Measurements from ENCODE around the gene MPG.

The MPG gene

DNA sequence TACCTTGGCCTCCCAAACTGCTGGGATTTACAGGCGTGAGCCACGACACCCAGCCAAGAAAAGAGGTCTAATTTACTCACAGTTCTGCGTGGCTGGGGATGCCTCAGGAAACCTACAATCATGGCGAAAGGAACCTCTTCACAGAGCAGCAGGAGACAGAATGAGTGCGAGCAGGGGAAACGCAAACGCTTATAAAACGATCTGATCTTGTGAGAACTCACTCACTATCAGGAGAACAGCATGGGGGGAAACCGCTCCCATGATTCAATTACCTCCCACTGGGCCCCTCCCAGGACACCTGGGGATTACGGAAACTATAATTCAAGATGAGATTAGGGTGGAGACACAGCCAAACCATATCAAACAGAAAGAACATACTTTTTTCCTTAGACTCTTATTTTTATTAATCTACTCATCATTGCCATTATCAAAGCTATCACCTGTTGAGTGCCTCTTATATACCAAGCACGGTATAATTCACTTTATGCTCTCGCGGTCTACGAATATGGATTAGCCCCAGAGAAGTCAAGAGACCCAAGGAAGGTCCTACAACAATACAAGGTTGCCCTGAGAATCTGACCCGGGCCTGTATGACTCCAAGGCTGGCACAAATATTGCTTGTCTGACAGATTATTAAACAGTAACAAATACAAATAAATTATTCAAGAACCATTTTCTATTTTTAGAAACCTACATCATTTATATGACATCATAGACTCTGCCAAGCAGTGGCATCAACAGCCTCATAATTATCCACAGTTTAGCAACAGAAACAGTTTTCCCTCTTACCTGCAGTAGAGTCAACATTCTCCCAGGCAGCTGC is 27.0 kb upstream of the MPG start:
- no peak overlapping the region for H3K27ac ChIP-seq (ENCODE audit: insufficient read depth in 1 of 2, low read depth in 1 of 2, low read length in 2 of 2, poor library complexity in 1 of 2, severe bottlenecking in 2 of 2)
- H3K4me3 ChIP-seq (ENCODE audit: control insufficient read depth in 1 of 7, extremely low read depth in 1 of 7, insufficient read depth in 4 of 7, low read depth in 2 of 7, low read length in 6 of 7), result no peak overlapping the region
- DNase-seq, result no peak
- peaks cover 11 to 32% (median 22%) of the 10 kb centered on the region in 4 experiments for H3K36me3 ChIP-seq (ENCODE audit: control insufficient read depth in 4 of 4, insufficient read depth in 4 of 4, low read length in 3 of 4)
- ChIA-PET POLR2A (no interaction called here), CTCF (interaction anchor here (0.9 kb wide), 1 partner anchor 14 kb away, joined by 3 read pairs; no protein-coding TSS in a partner anchor)
- no peaks in the 10 kb centered on the region for H3K27me3 ChIP-seq (replicated peaks in 2 of 5; ENCODE audit: control insufficient read depth in 4 of 5, insufficient read depth in 5 of 5, low read length in 4 of 5)
- peaks cover 3 to 27% (median 12%) of the 10 kb centered on the region in 4 experiments for H3K4me1 ChIP-seq (ENCODE audit: control extremely low read depth in 1 of 4, control insufficient read depth in 4 of 4, insufficient read depth in 4 of 4, low read length in 3 of 4)
- 97% methylated on average over 15 of the region's 15 CpGs for WGBS (ENCODE audit: insufficient coverage)
- H3K9me3 ChIP-seq (ENCODE audit: control extremely low read depth in 1 of 5, control insufficient read depth in 4 of 5, insufficient read depth in 2 of 5, low read depth in 1 of 5, low read length in 4 of 5), result no peaks in the 10 kb centered on the region

DNA sequence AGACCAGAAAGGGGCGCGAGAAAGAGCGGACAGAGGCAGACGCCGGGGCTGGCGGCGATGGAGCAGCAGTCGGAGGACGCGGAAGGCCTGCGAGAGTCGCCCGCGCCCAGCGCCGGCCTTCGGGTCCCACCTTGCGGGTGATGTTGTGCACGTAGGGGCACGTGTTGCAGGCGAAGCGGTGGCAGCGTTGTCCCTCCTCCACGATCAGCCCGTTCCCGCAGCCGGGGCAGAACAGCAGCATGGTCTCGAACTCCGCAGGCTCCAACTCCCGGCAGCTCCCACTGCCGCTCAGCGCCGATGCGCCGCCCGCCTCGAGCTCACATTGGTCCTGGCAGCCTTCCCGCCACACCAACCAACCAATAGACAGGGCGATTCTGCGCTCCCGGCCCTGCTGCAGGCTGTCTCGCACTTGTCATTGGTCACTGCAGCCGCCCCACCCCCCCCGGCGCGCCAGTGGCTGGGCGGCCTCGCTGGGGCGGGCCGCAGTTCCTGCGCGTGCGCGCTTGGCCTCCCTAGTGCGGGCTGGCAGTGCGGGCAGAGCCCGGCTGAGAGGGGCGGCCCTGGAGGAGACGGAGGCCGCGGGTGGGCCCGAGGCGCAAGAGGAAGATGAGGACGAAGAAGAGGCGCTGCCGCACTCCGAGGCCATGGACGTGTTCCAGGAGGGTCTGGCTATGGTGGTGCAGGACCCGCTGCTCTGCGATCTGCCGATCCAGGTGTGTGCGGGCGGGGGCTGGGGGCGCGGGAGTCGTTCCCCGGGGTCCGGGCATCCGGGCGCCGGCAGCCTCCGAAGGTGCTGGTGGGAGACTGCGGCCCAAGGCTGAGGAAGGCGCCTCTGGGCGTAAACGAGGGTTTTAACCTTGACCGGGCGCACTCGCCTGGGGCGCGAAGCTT is 24.4 kb upstream of the MPG start, which contains the start of the genes POLR3K and SNRNP25:
POLR3K (minus strand) TSS at position 263 of the 891 bp plus-strand sequence; CDS start at position 241, 22 bp downstream.
SNRNP25 (plus strand) TSS at position 483 of the 891 bp plus-strand sequence; CDS start at position 672, 189 bp downstream.
- Histone ChIP-seq H3K27me3 (replicated peaks in 2 of 5; ENCODE audit: control insufficient read depth in 4 of 5, insufficient read depth in 5 of 5, low read length in 4 of 5) (no peaks in the 10 kb centered on the region), H3K9me3 (ENCODE audit: control extremely low read depth in 1 of 5, control insufficient read depth in 4 of 5, insufficient read depth in 2 of 5, low read depth in 1 of 5, low read length in 4 of 5) (no peaks in the 10 kb centered on the region), H3K36me3 (ENCODE audit: control insufficient read depth in 4 of 4, insufficient read depth in 4 of 4, low read length in 3 of 4) (peaks cover 9 to 40% (median 27%) of the 10 kb centered on the region in 4 experiments), H3K27ac (ENCODE audit: insufficient read depth in 1 of 2, low read depth in 1 of 2, low read length in 2 of 2, poor library complexity in 1 of 2, severe bottlenecking in 2 of 2) (peak within 1 kb of the TSS; percentile 50 to 73), H3K4me1 (ENCODE audit: control extremely low read depth in 1 of 4, control insufficient read depth in 4 of 4, insufficient read depth in 4 of 4, low read length in 3 of 4) (peaks cover 3 to 27% (median 12%) of the 10 kb centered on the region in 4 experiments), H3K4me3 (ENCODE audit: control insufficient read depth in 1 of 7, extremely low read depth in 1 of 7, insufficient read depth in 4 of 7, low read depth in 2 of 7, low read length in 6 of 7) (peak within 1 kb of the TSS; percentile 71 to 93 (median 86))
- WGBS (ENCODE audit: insufficient coverage), result under 1% methylated on average over 81 of the region's 91 CpGs
- ChIA-PET CTCF (interaction anchor here (1.3 to 2.0 kb wide), 5 partner anchors 12 to 53 kb away, joined by 3 to 11 read pairs (median 4); no protein-coding TSS in a partner anchor), POLR2A (interaction anchor here (0.8 kb wide), 1 partner anchor 15 kb away, joined by 4 read pairs; no protein-coding TSS in a partner anchor)
- peak; percentile 97 to 99 (median 98) for DNase-seq

DNA sequence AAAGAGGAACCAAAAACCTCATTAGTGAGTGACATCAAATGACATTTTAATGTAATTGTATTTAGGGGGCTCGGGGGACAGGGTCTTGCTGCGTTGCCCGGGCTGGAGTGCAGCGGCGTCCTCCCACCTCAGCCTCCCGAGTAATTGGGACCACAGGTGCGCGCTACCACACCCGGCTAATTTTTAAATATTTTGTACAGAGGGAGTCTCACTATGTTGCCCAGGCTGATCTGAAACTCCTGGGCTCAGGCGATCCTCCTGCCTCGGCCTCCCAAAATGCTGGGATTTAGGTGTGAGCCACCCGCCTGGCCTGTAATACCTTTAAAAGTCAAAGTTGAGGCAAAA is 23.8 kb upstream of the MPG start:
- H3K36me3 ChIP-seq (ENCODE audit: control insufficient read depth in 4 of 4, insufficient read depth in 4 of 4, low read length in 3 of 4), result peaks cover 9 to 46% (median 29%) of the 10 kb centered on the region in 4 experiments
- WGBS (ENCODE audit: insufficient coverage), result 46% methylated on average over 11 of the region's 12 CpGs

DNA sequence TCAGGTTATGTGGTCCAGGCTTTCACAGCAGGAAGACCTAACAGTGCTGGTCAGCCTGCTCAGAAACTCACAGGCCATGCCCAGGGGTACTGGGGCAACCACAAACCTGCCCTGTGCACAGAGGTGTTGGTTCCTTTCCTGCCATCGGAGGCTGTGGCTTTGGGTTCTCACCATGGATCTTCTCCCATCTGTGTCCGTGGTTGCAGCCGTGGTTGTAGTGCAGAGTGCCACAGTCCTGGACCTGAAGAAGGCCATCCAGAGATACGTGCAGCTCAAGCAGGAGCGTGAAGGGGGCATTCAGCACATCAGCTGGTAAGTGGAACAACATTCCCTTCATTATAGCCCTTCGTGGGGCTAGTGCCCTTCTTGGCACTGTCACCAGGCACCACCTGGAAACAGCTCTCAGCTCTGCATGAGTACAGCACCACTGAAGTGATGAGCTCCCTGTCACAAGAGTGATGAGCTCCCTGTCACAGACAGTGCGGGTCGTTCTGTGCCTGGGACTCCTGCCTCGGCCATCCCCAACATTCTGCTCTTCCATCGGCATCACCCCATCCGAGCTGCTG is 22.4 kb upstream of the MPG start:
- peaks cover 6 to 50% (median 26%) of the 10 kb centered on the region in 4 experiments for H3K36me3 ChIP-seq (ENCODE audit: control insufficient read depth in 4 of 4, insufficient read depth in 4 of 4, low read length in 3 of 4)
- ChIA-PET CTCF (interaction anchor here (0.5 to 3.1 kb wide), 9 partner anchors 10 to 455 kb away, joined by 3 to 20 read pairs (median 3); no protein-coding TSS in a partner anchor), POLR2A (no interaction called here)
- no peak for DNase-seq
- 92% methylated on average over 11 of the region's 11 CpGs for WGBS (ENCODE audit: insufficient coverage)
- H3K27me3 ChIP-seq (replicated peaks in 2 of 5; ENCODE audit: control insufficient read depth in 4 of 5, insufficient read depth in 5 of 5, low read length in 4 of 5), result no peaks in the 10 kb centered on the region
- no peak overlapping the region for H3K27ac ChIP-seq (ENCODE audit: insufficient read depth in 1 of 2, low read depth in 1 of 2, low read length in 2 of 2, poor library complexity in 1 of 2, severe bottlenecking in 2 of 2)
- no peak overlapping the region for H3K4me3 ChIP-seq (ENCODE audit: control insufficient read depth in 1 of 7, extremely low read depth in 1 of 7, insufficient read depth in 4 of 7, low read depth in 2 of 7, low read length in 6 of 7)
- no peaks in the 10 kb centered on the region for H3K9me3 ChIP-seq (ENCODE audit: control extremely low read depth in 1 of 5, control insufficient read depth in 4 of 5, insufficient read depth in 2 of 5, low read depth in 1 of 5, low read length in 4 of 5)
- H3K4me1 ChIP-seq (ENCODE audit: control extremely low read depth in 1 of 4, control insufficient read depth in 4 of 4, insufficient read depth in 4 of 4, low read length in 3 of 4), result peaks cover 3 to 27% (median 12%) of the 10 kb centered on the region in 4 experiments

More for the DNA sequence above, 23.8 kb upstream of the MPG start:
- ChIA-PET POLR2A (no interaction called here), CTCF (interaction anchor here (1.3 to 2.0 kb wide), 3 partner anchors 11 to 53 kb away, joined by 3 to 11 read pairs (median 4); no protein-coding TSS in a partner anchor)
- H3K4me1 ChIP-seq (ENCODE audit: control extremely low read depth in 1 of 4, control insufficient read depth in 4 of 4, insufficient read depth in 4 of 4, low read length in 3 of 4), result peaks cover 3 to 27% (median 12%) of the 10 kb centered on the region in 4 experiments
- no peaks in the 10 kb centered on the region for H3K27me3 ChIP-seq (replicated peaks in 2 of 5; ENCODE audit: control insufficient read depth in 4 of 5, insufficient read depth in 5 of 5, low read length in 4 of 5)
- no peak for DNase-seq
- peak overlapping the region; percentile 50 to 68 for H3K27ac ChIP-seq (ENCODE audit: insufficient read depth in 1 of 2, low read depth in 1 of 2, low read length in 2 of 2, poor library complexity in 1 of 2, severe bottlenecking in 2 of 2)
- H3K9me3 ChIP-seq (ENCODE audit: control extremely low read depth in 1 of 5, control insufficient read depth in 4 of 5, insufficient read depth in 2 of 5, low read depth in 1 of 5, low read length in 4 of 5), result no peaks in the 10 kb centered on the region
- H3K4me3 ChIP-seq (ENCODE audit: control insufficient read depth in 1 of 7, extremely low read depth in 1 of 7, insufficient read depth in 4 of 7, low read depth in 2 of 7, low read length in 6 of 7), result peak overlapping the region; percentile 62 to 93 (median 81)

DNA sequence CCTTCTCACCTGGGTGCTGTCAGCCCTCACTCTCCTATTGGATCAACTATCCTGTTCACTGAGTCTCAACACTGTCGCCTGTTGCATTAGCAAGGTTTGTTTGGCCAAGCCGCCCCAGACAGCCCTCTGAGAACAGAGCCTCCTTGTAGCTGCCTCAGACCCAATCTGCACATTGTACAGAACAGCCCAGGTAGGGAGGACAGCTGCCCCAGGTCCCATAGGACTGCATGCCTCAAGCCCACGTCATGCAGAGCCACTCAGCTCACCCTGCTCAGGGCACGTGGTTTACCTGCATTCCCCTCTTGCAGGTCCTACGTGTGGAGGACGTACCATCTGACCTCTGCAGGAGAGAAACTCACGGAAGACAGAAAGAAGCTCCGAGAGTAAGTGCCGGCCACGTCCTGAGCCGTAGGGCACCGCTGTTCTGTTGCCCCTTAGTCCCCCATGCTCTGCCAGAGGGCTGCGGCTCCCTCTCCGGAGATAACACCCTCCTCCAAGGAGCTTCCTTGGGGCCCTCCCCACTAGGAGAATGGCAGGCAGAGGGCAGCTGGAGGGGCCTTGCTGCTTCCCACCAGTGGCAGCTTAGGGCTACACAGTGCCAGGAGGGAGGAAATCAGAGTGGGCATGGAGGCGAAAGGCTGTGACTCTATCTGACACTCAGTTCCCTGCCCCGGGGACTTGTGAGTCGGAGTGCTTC is 21.6 kb upstream of the MPG start:
- Histone ChIP-seq H3K4me3 (ENCODE audit: control insufficient read depth in 1 of 7, extremely low read depth in 1 of 7, insufficient read depth in 4 of 7, low read depth in 2 of 7, low read length in 6 of 7) (no peak overlapping the region), H3K36me3 (ENCODE audit: control insufficient read depth in 4 of 4, insufficient read depth in 4 of 4, low read length in 3 of 4) (peaks cover 4 to 47% (median 25%) of the 10 kb centered on the region in 4 experiments), H3K4me1 (ENCODE audit: control extremely low read depth in 1 of 4, control insufficient read depth in 4 of 4, insufficient read depth in 4 of 4, low read length in 3 of 4) (peaks cover 0 to 22% (median 12%) of the 10 kb centered on the region in 4 experiments), H3K9me3 (ENCODE audit: control extremely low read depth in 1 of 5, control insufficient read depth in 4 of 5, insufficient read depth in 2 of 5, low read depth in 1 of 5, low read length in 4 of 5) (no peaks in the 10 kb centered on the region), H3K27ac (ENCODE audit: insufficient read depth in 1 of 2, low read depth in 1 of 2, low read length in 2 of 2, poor library complexity in 1 of 2, severe bottlenecking in 2 of 2) (no peak overlapping the region), H3K27me3 (replicated peaks in 2 of 5; ENCODE audit: control insufficient read depth in 4 of 5, insufficient read depth in 5 of 5, low read length in 4 of 5) (no peaks in the 10 kb centered on the region)
- ChIA-PET CTCF (interaction anchor here (0.5 to 3.1 kb wide), 10 partner anchors 9 to 454 kb away, joined by 3 to 20 read pairs (median 3); no protein-coding TSS in a partner anchor), POLR2A (no interaction called here)
- WGBS (ENCODE audit: insufficient coverage), result 98% methylated on average over 16 of the region's 17 CpGs
- DNase-seq, result no peak

DNA sequence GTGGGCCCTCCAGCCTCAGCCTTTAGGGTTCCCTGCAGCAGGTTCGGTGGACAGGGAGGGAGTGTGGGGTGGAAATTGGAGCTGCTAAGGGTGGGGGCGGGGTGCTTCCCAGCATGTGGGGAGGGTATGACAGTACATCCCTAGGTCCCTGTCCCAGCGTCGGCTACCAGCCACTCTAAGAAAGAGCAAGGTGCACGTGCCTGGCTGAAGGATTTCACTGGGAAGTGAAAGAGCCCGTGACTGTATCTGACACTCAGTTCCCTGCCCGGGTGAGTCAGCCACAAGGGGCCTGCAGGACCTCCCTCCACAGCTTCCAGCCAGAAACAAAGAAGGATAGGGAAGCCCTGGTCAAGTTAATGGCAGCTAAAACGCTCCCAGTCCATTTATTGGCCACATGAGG is 20.3 kb upstream of the MPG start:
- Histone ChIP-seq H3K9me3 (ENCODE audit: control extremely low read depth in 1 of 5, control insufficient read depth in 4 of 5, insufficient read depth in 2 of 5, low read depth in 1 of 5, low read length in 4 of 5) (no peaks in the 10 kb centered on the region), H3K27me3 (replicated peaks in 2 of 5; ENCODE audit: control insufficient read depth in 4 of 5, insufficient read depth in 5 of 5, low read length in 4 of 5) (no peaks in the 10 kb centered on the region), H3K4me1 (ENCODE audit: control extremely low read depth in 1 of 4, control insufficient read depth in 4 of 4, insufficient read depth in 4 of 4, low read length in 3 of 4) (peaks cover 0 to 16% (median 8%) of the 10 kb centered on the region in 4 experiments), H3K36me3 (ENCODE audit: control insufficient read depth in 4 of 4, insufficient read depth in 4 of 4, low read length in 3 of 4) (peaks cover 3 to 48% (median 26%) of the 10 kb centered on the region in 4 experiments), H3K4me3 (ENCODE audit: control insufficient read depth in 1 of 7, extremely low read depth in 1 of 7, insufficient read depth in 4 of 7, low read depth in 2 of 7, low read length in 6 of 7) (no peak overlapping the region), H3K27ac (ENCODE audit: insufficient read depth in 1 of 2, low read depth in 1 of 2, low read length in 2 of 2, poor library complexity in 1 of 2, severe bottlenecking in 2 of 2) (no peak overlapping the region)
- WGBS (ENCODE audit: insufficient coverage), result 91% methylated on average over 7 of the region's 8 CpGs
- POLR2A ChIA-PET, result no interaction called here
- CTCF ChIA-PET, result interaction anchor here (1.4 to 3.7 kb wide), 4 partner anchors 8 to 221 kb away, joined by 3 to 27 read pairs (median 12); no protein-coding TSS in a partner anchor
- DNase-seq, result no peak
